Keratinocyte (primary cell): ENCODE data around the gene PCARE. TPM values are rescaled to one million over a fixed set of nuclear protein-coding genes. Genes with fewer than 3 reads are reported as not detected.

ENCODE experiments used
- DNase-seq: peaks from one replicate; pipeline ENCODE4 v3.0.0-alpha.2; 2011; ENCODE audit warnings: low read depth, missing footprints, low spot score
- FAIRE-seq: peaks from 2 replicates; lab custom pipeline; 2011; peaks lifted over from hg19 to GRCh38; lab: Jason Lieb, UNC
- H2AFZ ChIP-seq: 2 replicates; pipeline ENCODE4 v1.6.0; 2012; ENCODE audit warnings: low read length, control low read depth, inconsistent platforms; ENCODE audit not compliant: control insufficient read depth
- H3K27ac ChIP-seq: 2 replicates; pipeline ENCODE4 v1.5.1; 2011; ENCODE audit warnings: low read length; ENCODE audit not compliant: control insufficient read depth, insufficient read depth
- H3K27me3 ChIP-seq: 3 replicates; pipeline ENCODE4 v1.6.0; 2011; ENCODE audit warnings: low read length; ENCODE audit not compliant: control insufficient read depth, insufficient read depth; ENCODE audit errors: extremely low read depth
- H3K36me3 ChIP-seq, 2 experiments: 2 replicates in 1 of 2; 3 replicates in 1 of 2; pipeline ENCODE4 v1.5.1; 2011; ENCODE audit warnings: low read length in 2 of 2, mild to moderate bottlenecking in 1 of 2; ENCODE audit not compliant: control insufficient read depth in 2 of 2, insufficient read depth in 2 of 2; ENCODE audit errors: extremely low read depth in 1 of 2
- H3K4me1 ChIP-seq: 3 replicates; pipeline ENCODE4 v1.5.1; 2011; ENCODE audit warnings: low read length; ENCODE audit not compliant: control insufficient read depth, insufficient read depth; ENCODE audit errors: extremely low read depth
- H3K4me2 ChIP-seq: 3 replicates; pipeline ENCODE4 v1.6.0; 2011; ENCODE audit warnings: low read depth, low read length; ENCODE audit not compliant: control insufficient read depth, insufficient read depth; ENCODE audit errors: extremely low read depth
- H3K4me3 ChIP-seq, 3 experiments: fragments of 200-600 bp in 1 of 3; sonication (generic) in 1 of 3; 2 replicates in 2 of 3; 3 replicates in 1 of 3; pipeline ENCODE4 v1.5.1; 2011 to 2016; ENCODE audit warnings: low read length in 3 of 3, mild to moderate bottlenecking in 3 of 3, control low read depth in 2 of 3, inconsistent platforms in 1 of 3, low read depth in 1 of 3, mixed read lengths in 1 of 3, mixed run types in 1 of 3, moderate library complexity in 1 of 3; ENCODE audit not compliant: control insufficient read depth in 2 of 3, insufficient read depth in 2 of 3; ENCODE audit errors: extremely low read depth in 1 of 3
- H3K79me2 ChIP-seq: 2 replicates; pipeline ENCODE4 v1.6.0; 2012; ENCODE audit warnings: low read length; ENCODE audit not compliant: control insufficient read depth, insufficient read depth
- H3K9ac ChIP-seq: 3 replicates; pipeline ENCODE4 v1.6.0; 2011; ENCODE audit warnings: low read length; ENCODE audit not compliant: control insufficient read depth, insufficient read depth; ENCODE audit errors: extremely low read depth
- H3K9me1 ChIP-seq: 3 replicates; pipeline ENCODE4 v1.6.0; 2011; ENCODE audit warnings: low read length; ENCODE audit not compliant: control insufficient read depth, insufficient read depth; ENCODE audit errors: extremely low read depth
- H3K9me3 ChIP-seq: 2 replicates; pipeline ENCODE4 v1.5.1; 2012; ENCODE audit warnings: low read depth, low read length; ENCODE audit not compliant: control insufficient read depth
- H4K20me1 ChIP-seq: 3 replicates; pipeline ENCODE4 v1.6.0; 2011; ENCODE audit warnings: low read length; ENCODE audit not compliant: control insufficient read depth, insufficient read depth; ENCODE audit errors: extremely low read depth
- CTCF ChIP-seq, 3 experiments: IDR thresholded peaks in 1 of 3; conservative IDR thresholded peaks in 1 of 3; optimal IDR thresholded peaks in 1 of 3; 2 replicates in 2 of 3; 3 replicates in 1 of 3; pipeline versions ENCODE3 to v1.5.1; 2011; ENCODE audit warnings: low read length in 3 of 3, mild to moderate bottlenecking in 3 of 3, moderate library complexity in 2 of 3, control low read depth in 1 of 3, inconsistent platforms in 1 of 3; ENCODE audit not compliant: insufficient read depth in 2 of 3; ENCODE audit errors: extremely low read depth in 1 of 3
- EZH2 ChIP-seq: IDR thresholded peaks from one replicate; pipeline ENCODE4 v1.6.1; 2012; ENCODE audit warnings: inconsistent platforms, mild to moderate bottlenecking, low read length, moderate library complexity
- dilution Hi-C: fragments of 300-500 bp; cut with MboI; formaldehyde crosslinking; loops from one replicate; pipeline ENCODE4 v1.7.0; 2020; ENCODE audit warnings: low sequenced_read_pairs; ENCODE audit not compliant: extremely low pct_ligation_motif_present
- polyA plus RNA-seq, 5 experiments: library from polyadenylated mRNA; depleted of rRNA in 3 of 5; stranded (reverse) in 3 of 5; stranded (forward) in 1 of 5; unstranded in 1 of 5; fragments of >200 nt; gene quantifications; 1 replicate in 1 of 5; 2 replicates in 3 of 5; 3 replicates in 1 of 5; pipeline versions ENCODE4 v1.2.1 to v1.2.3, GENCODE V29; 2011 to 2012; ENCODE audit warnings: missing spikeins in 2 of 5, low read depth in 1 of 5, low replicate concordance in 1 of 5

PCARE gene
- polyA plus RNA-seq, 1 donor (not counting 4 experiments of a cell fraction or from before 2014, with no cell fraction given) = not detected

DNA sequence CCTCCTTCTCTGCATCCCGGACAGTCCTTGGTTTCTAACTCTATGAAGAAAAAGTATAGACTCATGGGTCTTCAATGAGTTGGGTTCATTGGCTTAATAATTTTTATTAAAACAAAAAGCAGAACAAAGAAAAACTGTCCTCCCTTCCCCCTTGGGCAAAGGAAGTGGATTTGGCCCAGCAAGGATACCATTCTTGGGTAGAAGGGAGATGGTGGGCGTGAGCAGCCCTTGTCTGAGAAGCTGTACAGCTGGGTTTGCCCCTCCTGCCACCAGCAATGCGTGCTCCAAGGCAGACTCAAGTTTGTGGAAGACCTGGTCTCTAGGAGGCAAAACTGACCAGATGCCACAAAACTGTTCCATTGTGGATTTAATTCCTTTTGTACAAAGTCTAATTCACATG, 12.7 kb downstream of the PCARE start:
- Histone ChIP-seq H3K27ac (no peak overlapping the region), H3K36me3 (no peaks in the 10 kb centered on the region), H3K9me1 (no peaks in the 10 kb centered on the region), H3K4me2 (no peak overlapping the region), H3K4me3 (no peak overlapping the region), H3K9ac (no peak overlapping the region), H4K20me1 (no peaks in the 10 kb centered on the region), H3K79me2 (no peaks in the 10 kb centered on the region), H3K4me1 (peaks cover 33% of the 10 kb centered on the region), H3K27me3 (no peaks in the 10 kb centered on the region), H3K9me3 (no peaks in the 10 kb centered on the region), H2AFZ (no peak overlapping the region)
- FAIRE-seq (no peak), DNase-seq (no peak)
- TF ChIP-seq EZH2 (no peak), CTCF (optimal IDR thresholded peaks at IDR 0.05 in 1 of 3, IDR thresholded peaks at IDR 0.05 in 1 of 3, conservative IDR thresholded peaks at IDR 0.05 in 1 of 3; ENCODE audit: extremely low read depth in 1 of 3, insufficient read depth in 2 of 3, low read length in 3 of 3) (no peak)
- dilution Hi-C loops = loop anchor here (25.0 kb wide), 1 partner anchor 126 kb away; no protein-coding TSS in a partner anchor

GRCh38 chr2:29061176-29061575, 13.1 kb downstream of the PCARE start:
- H3K27ac ChIP-seq = no peak overlapping the region
- dilution Hi-C loops = loop anchor here (25.0 kb wide), 1 partner anchor 126 kb away; no protein-coding TSS in a partner anchor
- no peaks in the 10 kb centered on the region for H4K20me1 ChIP-seq
- no peak overlapping the region for H3K4me3 ChIP-seq
- H3K36me3 ChIP-seq = no peaks in the 10 kb centered on the region
- H3K9me3 ChIP-seq = no peaks in the 10 kb centered on the region
- H3K9ac ChIP-seq = no peak overlapping the region
- no peak for DNase-seq
- no peaks in the 10 kb centered on the region for H3K79me2 ChIP-seq
- H3K4me2 ChIP-seq = no peak overlapping the region
- no peak overlapping the region for H2AFZ ChIP-seq
- TF ChIP-seq EZH2 (no peak), CTCF (optimal IDR thresholded peaks at IDR 0.05 in 1 of 3, IDR thresholded peaks at IDR 0.05 in 1 of 3, conservative IDR thresholded peaks at IDR 0.05 in 1 of 3; ENCODE audit: extremely low read depth in 1 of 3, insufficient read depth in 2 of 3, low read length in 3 of 3) (no peak)
- FAIRE-seq = no peak
- H3K27me3 ChIP-seq = no peaks in the 10 kb centered on the region
- H3K9me1 ChIP-seq = no peaks in the 10 kb centered on the region
- H3K4me1 ChIP-seq = peaks cover 29% of the 10 kb centered on the region
